GM18517 (cell line): ENCODE results near the gene DERA.
"Not testable (repeated sequence)": the region's sequence is repeated elsewhere in the genome, so short reads cannot be mapped to it uniquely, and the experiment has no call there.

Experiments
- ATAC-seq: cut with Tn5 transposase; IDR thresholded peaks from one replicate; pipeline ENCODE4 v1.9.1; 2021; ENCODE audit warnings: mild to moderate bottlenecking, moderate library complexity; ENCODE audit not compliant: unreplicated experiment

DERA gene

GRCh38 chr12:15956413-15957185, 45.5 kb downstream of the DERA start:
- no peak for ATAC-seq

GRCh38 chr12:15962760-15963159, 51.6 kb downstream of the DERA start:
- ATAC-seq = no peak

- no peak for ATAC-seq
Measured at GRCh38 chr12:15963271-15963670, 52.1 kb downstream of the DERA start.

- no peak for ATAC-seq
Measured at GRCh38 chr12:15966426-15966825, 55.3 kb downstream of the DERA start.

GRCh38 chr12:15967053-15967452, 55.9 kb downstream of the DERA start:
- ATAC-seq = not testable (repeated sequence)

GRCh38 chr12:15971211-15971610, 60.1 kb downstream of the DERA start:
- no peak for ATAC-seq

GRCh38 chr12:15972894-15973293, 61.8 kb downstream of the DERA start:
- ATAC-seq = no peak

GRCh38 chr12:15977999-15978951, 67.1 kb downstream of the DERA start:
- no peak for ATAC-seq

- ATAC-seq = no peak
Measured at GRCh38 chr12:15979096-15980092, 68.3 kb downstream of the DERA start.

- ATAC-seq = no peak
Measured at GRCh38 chr12:15982071-15982470, 70.9 kb downstream of the DERA start.

- ATAC-seq = no peak
Measured at GRCh38 chr12:15982471-15982870, 71.3 kb downstream of the DERA start.

- ATAC-seq = no peak
Measured at GRCh38 chr12:15982921-15983320, 71.8 kb downstream of the DERA start.

- ATAC-seq = no peak
Measured at GRCh38 chr12:15984097-15984800, 73.1 kb downstream of the DERA start.

GRCh38 chr12:15984963-15985362, 73.8 kb downstream of the DERA start:
- no peak for ATAC-seq

GRCh38 chr12:15987696-15988095, 76.6 kb downstream of the DERA start:
- ATAC-seq = no peak

- no peak for ATAC-seq
Measured at GRCh38 chr12:15988983-15989755, 78.0 kb downstream of the DERA start.

- no peak for ATAC-seq
Measured at GRCh38 chr12:15995801-15996200, 84.7 kb downstream of the DERA start.

GRCh38 chr12:15996254-15996653, 85.1 kb downstream of the DERA start:
- ATAC-seq = no peak

- no peak for ATAC-seq
Measured at GRCh38 chr12:15996948-15997347, 85.8 kb downstream of the DERA start.
